Measurements from ENCODE around the gene GPR35.

DNA sequence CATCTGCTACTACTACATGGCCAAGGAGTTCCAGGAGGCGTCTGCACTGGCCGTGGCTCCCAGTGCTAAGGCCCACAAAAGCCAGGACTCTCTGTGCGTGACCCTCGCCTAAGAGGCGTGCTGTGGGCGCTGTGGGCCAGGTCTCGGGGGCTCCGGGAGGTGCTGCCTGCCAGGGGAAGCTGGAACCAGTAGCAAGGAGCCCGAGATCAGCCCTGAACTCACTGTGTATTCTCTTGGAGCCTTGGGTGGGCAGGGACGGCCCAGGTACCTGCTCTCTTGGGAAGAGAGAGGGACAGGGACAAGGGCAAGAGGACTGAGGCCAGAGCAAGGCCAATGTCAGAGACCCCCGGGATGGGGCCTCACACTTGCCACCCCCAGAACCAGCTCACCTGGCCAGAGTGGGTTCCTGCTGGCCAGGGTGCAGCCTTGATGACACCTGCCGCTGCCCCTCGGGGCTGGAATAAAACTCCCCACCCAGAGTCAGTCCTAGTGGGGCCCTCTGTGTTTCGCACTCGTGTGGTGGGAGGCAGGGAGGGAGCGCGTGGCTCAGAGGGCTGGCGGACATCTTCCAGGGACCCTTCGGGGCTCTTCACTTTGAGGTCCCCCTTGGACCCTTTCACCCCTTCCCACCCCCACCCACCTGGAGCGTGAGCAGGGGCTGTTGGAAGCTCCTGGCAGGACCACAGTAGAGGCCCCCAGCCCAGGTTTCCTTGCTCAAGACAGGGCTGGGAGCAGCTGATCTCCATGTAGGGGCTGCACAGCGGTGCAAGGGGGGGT lies 5.7 kb downstream of the GPR35 start:
- TF ChIP-seq CTCF (IDR thresholded peaks at IDR 0.05; ENCODE audit: low read depth, low read length, poor library complexity, severe bottlenecking) (no peak), EZH2phosphoT487 (IDR thresholded peaks at IDR 0.05; ENCODE audit: borderline replicate concordance, low read length) (no peak)

Data from DOHH2 (cell line).